Measurements from ENCODE around the gene HLCS. TPM values are rescaled to one million over a fixed set of nuclear protein-coding genes. Genes with fewer than 3 reads are reported as not detected.

Gene HLCS
- total RNA-seq, 1 donor = 44.3 TPM

GRCh38 chr21:36738489-36739126, 227.9 kb downstream of the HLCS start:
- no peak for DNase-seq (ENCODE audit: low read depth)
- H3K4me3 ChIP-seq (ENCODE audit: low read depth, low read length) = no peak overlapping the region
- TF ChIP-seq, protein P1, sequence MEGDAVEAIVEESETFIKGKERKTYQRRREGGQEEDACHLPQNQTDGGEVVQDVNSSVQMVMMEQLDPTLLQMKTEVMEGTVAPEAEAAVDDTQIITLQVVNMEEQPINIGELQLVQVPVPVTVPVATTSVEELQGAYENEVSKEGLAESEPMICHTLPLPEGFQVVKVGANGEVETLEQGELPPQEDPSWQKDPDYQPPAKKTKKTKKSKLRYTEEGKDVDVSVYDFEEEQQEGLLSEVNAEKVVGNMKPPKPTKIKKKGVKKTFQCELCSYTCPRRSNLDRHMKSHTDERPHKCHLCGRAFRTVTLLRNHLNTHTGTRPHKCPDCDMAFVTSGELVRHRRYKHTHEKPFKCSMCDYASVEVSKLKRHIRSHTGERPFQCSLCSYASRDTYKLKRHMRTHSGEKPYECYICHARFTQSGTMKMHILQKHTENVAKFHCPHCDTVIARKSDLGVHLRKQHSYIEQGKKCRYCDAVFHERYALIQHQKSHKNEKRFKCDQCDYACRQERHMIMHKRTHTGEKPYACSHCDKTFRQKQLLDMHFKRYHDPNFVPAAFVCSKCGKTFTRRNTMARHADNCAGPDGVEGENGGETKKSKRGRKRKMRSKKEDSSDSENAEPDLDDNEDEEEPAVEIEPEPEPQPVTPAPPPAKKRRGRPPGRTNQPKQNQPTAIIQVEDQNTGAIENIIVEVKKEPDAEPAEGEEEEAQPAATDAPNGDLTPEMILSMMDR (IDR thresholded peaks at IDR 0.05; ENCODE audit: insufficient read depth, low read length) = no peak

DNA sequence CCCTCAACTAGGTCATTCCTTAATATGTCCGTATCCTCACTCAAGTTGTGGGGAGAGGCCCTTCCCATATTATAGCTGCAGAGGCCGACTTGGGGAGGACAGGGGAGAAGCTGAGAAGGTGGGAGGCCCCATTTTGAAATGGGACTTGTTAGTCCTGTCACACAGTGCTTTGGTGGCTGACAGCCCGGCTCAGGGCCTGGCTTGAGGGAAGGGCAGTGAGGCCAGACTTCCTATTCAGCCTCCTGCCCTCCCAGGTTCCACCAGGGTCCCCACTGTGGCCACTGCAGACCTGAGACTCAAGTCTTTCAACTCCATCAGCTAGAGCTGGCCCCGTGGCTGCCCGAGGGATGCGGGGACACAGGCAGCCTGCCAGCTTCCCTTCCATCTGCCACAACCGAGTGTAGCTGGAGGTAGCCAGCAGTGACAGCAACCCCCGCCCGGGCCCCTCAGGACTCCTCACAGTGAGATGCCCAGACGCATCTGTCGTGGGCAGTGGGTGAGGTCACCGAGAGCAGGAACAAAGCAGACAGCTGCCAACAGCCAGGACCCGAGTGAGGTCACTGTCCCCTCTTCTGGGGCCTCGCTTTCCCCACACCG, 230.6 kb downstream of the HLCS start:
- H3K4me3 ChIP-seq (ENCODE audit: low read depth, low read length) = no peak overlapping the region
- TF ChIP-seq, protein P1 (IDR thresholded peaks at IDR 0.05; ENCODE audit: insufficient read depth, low read length) = no peak
- no peak for DNase-seq (ENCODE audit: low read depth)

DNA sequence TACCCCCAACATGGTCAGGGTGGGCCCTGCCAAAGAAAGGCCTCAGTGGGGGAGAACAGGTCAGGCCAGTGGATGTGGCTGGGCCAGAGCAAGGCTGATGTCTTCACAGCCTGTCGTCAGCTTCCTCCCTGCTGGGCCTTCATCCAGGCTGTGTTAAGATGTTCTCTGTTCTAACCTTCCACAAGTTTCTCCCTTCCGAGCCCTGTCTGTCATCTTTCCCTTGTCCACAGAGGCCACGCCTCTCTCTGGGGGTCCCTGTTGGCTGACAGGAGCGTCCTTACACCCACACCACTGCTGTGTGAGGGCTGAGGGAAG, 231.3 kb downstream of the HLCS start:
- no peak for DNase-seq (ENCODE audit: low read depth)
- no peak overlapping the region for H3K4me3 ChIP-seq (ENCODE audit: low read depth, low read length)
- TF ChIP-seq, protein P1 (IDR thresholded peaks at IDR 0.05; ENCODE audit: insufficient read depth, low read length) = no peak

GRCh38 chr21:36734367-36735200, 231.9 kb downstream of the HLCS start:
- no peak for DNase-seq (ENCODE audit: low read depth)
- TF ChIP-seq, protein P1 (IDR thresholded peaks at IDR 0.05; ENCODE audit: insufficient read depth, low read length) = no peak

GRCh38 chr21:36733857-36734256, 232.6 kb downstream of the HLCS start:
- DNase-seq (ENCODE audit: low read depth) = no peak
- TF ChIP-seq, protein P1 (IDR thresholded peaks at IDR 0.05; ENCODE audit: insufficient read depth, low read length) = no peak
- H3K4me3 ChIP-seq (ENCODE audit: low read depth, low read length) = no peak overlapping the region

More at GRCh38 chr21:36734367-36735200, 231.9 kb downstream of the HLCS start:
- H3K4me3 ChIP-seq (ENCODE audit: low read depth, low read length) = no peak overlapping the region

DNA sequence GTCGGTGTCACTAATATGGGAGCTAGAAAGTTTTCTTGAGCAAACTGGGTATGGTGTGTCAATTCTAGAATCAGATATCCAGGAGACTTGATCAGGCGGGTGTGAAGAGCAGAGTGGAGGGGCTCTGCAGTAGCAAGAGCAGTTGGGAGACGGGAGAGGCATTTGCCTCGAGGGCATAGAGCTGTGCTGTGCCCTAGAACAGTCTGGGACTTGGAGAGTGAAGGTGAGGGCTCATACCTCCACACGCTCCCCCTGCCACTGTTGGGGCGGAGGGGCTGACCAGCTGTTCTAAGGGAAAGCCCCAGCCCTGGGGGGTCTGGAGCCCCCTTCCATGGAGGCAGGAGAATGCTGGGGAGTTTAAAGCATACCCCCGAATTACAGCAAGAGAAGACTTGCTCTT, 233.7 kb downstream of the HLCS start:
- no peak overlapping the region for H3K4me3 ChIP-seq (ENCODE audit: low read depth, low read length)
- TF ChIP-seq, protein P1 (IDR thresholded peaks at IDR 0.05; ENCODE audit: insufficient read depth, low read length) = no peak
- no peak for DNase-seq (ENCODE audit: low read depth)
